Mucosa of rectum (tissue), 2 donors: ENCODE measurements around the gene CHST1.

Experiments
- H3K27ac ChIP-seq, 2 donors: one replicate each; pipeline ENCODE4 v1.7.0; 2013; ENCODE audit warnings: inconsistent platforms in 2 of 2, low read depth in 2 of 2, low read length in 2 of 2
- H3K27me3 ChIP-seq, 2 donors: one replicate each; pipeline ENCODE4 v1.7.0; 2013; ENCODE audit warnings: low read length in 2 of 2; ENCODE audit not compliant: control insufficient read depth in 2 of 2, insufficient read depth in 2 of 2
- H3K36me3 ChIP-seq, 2 donors: one replicate each; pipeline ENCODE4 v1.7.0; 2013; ENCODE audit warnings: low read length in 2 of 2; ENCODE audit not compliant: control insufficient read depth in 2 of 2, insufficient read depth in 2 of 2
- H3K4me1 ChIP-seq, 2 donors: one replicate each; pipeline ENCODE4 v1.7.0; 2013; ENCODE audit warnings: low read length in 2 of 2, mild to moderate bottlenecking in 1 of 2; ENCODE audit not compliant: control insufficient read depth in 2 of 2, insufficient read depth in 2 of 2
- H3K4me3 ChIP-seq, 2 donors: one replicate each; pipeline ENCODE4 v1.7.0; 2013; ENCODE audit warnings: low read length in 2 of 2
- H3K9ac ChIP-seq, 2 donors: one replicate each; pipeline ENCODE4 v1.7.0; 2013; ENCODE audit warnings: low read length in 2 of 2, low read depth in 1 of 2, mild to moderate bottlenecking in 1 of 2
- H3K9me3 ChIP-seq, 2 donors: one replicate each; pipeline ENCODE4 v1.7.0; 2013; ENCODE audit warnings: low read length in 2 of 2; ENCODE audit not compliant: control insufficient read depth in 2 of 2
- donor health status: healthy.
- donor health status: Normal muscosa, but diverticular disease.

Gene CHST1

DNA sequence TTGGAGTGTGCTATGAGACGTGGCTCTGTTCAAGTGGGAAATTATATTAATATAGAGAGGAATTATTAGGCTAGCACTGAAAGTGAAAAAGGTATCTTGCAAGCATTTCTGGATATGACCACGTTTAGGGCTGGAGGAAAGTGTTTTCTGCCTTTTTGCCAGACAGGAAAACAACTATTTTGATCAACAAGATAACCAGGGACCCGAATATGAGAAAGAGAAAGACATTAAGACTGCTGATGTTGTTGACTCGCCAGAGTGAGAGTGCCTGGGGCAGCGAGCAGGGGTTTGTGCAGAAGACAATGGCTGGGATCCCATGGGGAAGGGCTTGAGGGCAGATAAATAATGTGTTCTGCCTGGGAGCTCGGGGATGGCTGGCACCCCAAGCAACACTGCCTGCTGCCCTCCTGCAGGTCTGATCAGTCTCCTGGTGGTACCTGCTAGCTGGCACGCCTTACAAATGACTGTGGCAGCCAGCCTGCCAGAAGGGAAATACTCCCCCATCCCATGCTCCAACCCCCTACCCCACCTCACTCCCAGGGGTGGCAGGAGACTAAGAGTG lies 23.1 kb upstream of the CHST1 start:
- Histone ChIP-seq H3K9me3 (no peaks in the 10 kb centered on the region), H3K27me3 (peaks cover 0 to 3% of the 10 kb centered on the region in 2 donors), H3K36me3 (no peaks in the 10 kb centered on the region), H3K4me1 (no peaks in the 10 kb centered on the region), H3K9ac (no peak overlapping the region), H3K4me3 (no peak overlapping the region), H3K27ac (no peak overlapping the region)

DNA sequence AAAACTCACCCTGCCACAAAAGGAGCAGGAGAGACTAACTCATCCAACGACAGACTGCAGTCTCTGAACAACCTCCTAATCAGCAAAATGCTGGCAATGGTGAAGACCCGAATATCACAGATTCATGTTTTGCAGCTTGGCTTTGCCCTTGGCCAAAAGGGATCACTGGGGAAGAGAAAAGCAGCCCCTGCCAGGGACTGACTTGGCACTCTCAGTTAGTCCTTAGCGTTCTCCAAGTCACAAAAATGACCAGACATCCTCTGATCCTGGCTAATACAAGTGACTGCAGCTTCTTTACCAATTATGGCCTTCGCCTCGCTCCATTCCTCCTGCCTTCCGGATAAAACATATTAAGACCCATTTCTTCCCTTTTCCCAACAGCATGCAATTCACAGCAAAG lies 22.4 kb upstream of the CHST1 start:
- no peak overlapping the region for H3K9ac ChIP-seq
- H3K36me3 ChIP-seq = no peaks in the 10 kb centered on the region
- H3K4me3 ChIP-seq = no peak overlapping the region
- H3K4me1 ChIP-seq = no peaks in the 10 kb centered on the region
- no peak overlapping the region for H3K27ac ChIP-seq
- no peaks in the 10 kb centered on the region for H3K9me3 ChIP-seq
- H3K27me3 ChIP-seq = peaks cover 0 to 2% of the 10 kb centered on the region in 2 donors

- no peak overlapping the region for H3K9ac ChIP-seq
- H3K4me1 ChIP-seq = no peaks in the 10 kb centered on the region
- no peak overlapping the region for H3K27ac ChIP-seq
- no peak overlapping the region for H3K4me3 ChIP-seq
- no peaks in the 10 kb centered on the region for H3K9me3 ChIP-seq
- H3K36me3 ChIP-seq = no peaks in the 10 kb centered on the region
- H3K27me3 ChIP-seq = peaks cover 0 to 2% of the 10 kb centered on the region in 2 donors
Measured at GRCh38 chr11:45685964-45686537, 20.6 kb upstream of the CHST1 start.

- no peak overlapping the region for H3K4me3 ChIP-seq
Measured at GRCh38 chr11:45684440-45684839, 19.0 kb upstream of the CHST1 start.

GRCh38 chr11:45683271-45684058 lies 18.0 kb upstream of the CHST1 start:
- no peak overlapping the region for H3K27ac ChIP-seq
- H3K36me3 ChIP-seq = no peaks in the 10 kb centered on the region
- no peak overlapping the region for H3K4me3 ChIP-seq
- H3K4me1 ChIP-seq = no peaks in the 10 kb centered on the region
- no peak overlapping the region for H3K9ac ChIP-seq
- no peaks in the 10 kb centered on the region for H3K9me3 ChIP-seq
- no peaks in the 10 kb centered on the region for H3K27me3 ChIP-seq

More at GRCh38 chr11:45684440-45684839, 19.0 kb upstream of the CHST1 start:
- Histone ChIP-seq H3K27ac (no peak overlapping the region), H3K27me3 (peaks cover 0 to 2% of the 10 kb centered on the region in 2 donors), H3K4me1 (no peaks in the 10 kb centered on the region), H3K9me3 (no peaks in the 10 kb centered on the region), H3K9ac (no peak overlapping the region), H3K36me3 (no peaks in the 10 kb centered on the region)

DNA sequence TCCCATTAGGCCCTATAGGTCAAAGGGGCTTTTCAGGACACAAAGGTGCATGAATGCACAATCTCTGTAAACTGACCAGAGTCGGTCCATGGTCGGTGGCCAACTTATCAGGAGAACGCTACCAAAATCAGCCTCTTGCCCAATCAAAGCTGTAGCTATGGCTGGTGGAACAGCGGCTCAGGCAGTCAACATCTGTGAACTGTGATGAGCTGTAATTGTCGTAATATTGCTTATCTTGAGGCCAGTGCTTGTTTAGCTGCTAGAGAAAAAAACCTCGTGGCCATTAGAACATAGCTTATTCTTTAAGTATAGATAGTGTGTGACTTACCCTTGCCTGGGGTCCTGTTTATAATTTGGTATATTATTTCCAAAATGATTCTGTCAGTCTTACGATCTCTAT lies 14.4 kb upstream of the CHST1 start:
- Histone ChIP-seq H3K4me3 (no peak overlapping the region), H3K9me3 (no peaks in the 10 kb centered on the region), H3K27me3 (no peaks in the 10 kb centered on the region), H3K9ac (no peak overlapping the region), H3K36me3 (no peaks in the 10 kb centered on the region), H3K4me1 (no peaks in the 10 kb centered on the region), H3K27ac (no peak overlapping the region)

- no peaks in the 10 kb centered on the region for H3K4me1 ChIP-seq
Measured at GRCh38 chr11:45678976-45679375, 13.6 kb upstream of the CHST1 start.

DNA sequence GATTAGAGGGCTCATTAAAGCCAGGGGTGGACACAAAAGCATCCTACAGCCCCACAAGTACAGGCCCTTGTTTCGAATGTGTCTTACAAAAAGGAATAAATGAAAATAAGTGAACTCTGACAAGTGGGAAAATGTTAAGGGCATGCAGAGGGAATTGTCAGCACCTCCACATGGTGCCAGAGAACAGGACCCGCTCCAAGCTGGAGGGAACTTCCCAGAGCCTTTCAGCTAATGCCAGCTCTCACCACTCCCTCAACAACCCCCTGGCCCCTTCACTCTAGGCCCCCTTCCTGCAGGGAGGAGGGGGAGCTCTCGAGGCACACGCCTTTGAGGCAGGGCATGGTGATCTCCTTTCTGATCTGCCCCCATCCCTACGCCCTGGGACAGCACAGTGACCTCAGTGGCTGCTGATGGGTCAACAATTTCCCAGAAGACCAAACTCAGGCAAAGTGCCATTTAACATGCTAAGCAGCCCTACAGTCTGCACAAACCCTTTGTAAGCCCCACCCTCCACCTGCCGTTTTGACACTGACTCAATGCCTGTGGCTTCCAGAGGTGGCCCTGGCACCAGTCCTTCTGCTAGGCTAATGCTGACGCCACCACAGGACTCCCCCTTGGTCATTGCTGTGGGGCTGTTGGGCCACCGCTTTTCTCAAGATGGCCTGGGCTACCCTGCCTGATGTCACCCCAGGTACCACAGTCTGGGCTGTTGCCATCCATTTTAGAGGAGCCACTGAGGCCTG lies 12.5 kb upstream of the CHST1 start:
- Histone ChIP-seq H3K4me3 (no peak overlapping the region), H3K9me3 (no peaks in the 10 kb centered on the region), H3K27me3 (no peaks in the 10 kb centered on the region), H3K9ac (no peak overlapping the region), H3K27ac (no peak overlapping the region), H3K36me3 (no peaks in the 10 kb centered on the region), H3K4me1 (no peaks in the 10 kb centered on the region)

More at GRCh38 chr11:45678976-45679375, 13.6 kb upstream of the CHST1 start:
- Histone ChIP-seq H3K36me3 (no peaks in the 10 kb centered on the region), H3K9me3 (no peaks in the 10 kb centered on the region), H3K27ac (no peak overlapping the region), H3K27me3 (no peaks in the 10 kb centered on the region), H3K4me3 (no peak overlapping the region), H3K9ac (no peak overlapping the region)

DNA sequence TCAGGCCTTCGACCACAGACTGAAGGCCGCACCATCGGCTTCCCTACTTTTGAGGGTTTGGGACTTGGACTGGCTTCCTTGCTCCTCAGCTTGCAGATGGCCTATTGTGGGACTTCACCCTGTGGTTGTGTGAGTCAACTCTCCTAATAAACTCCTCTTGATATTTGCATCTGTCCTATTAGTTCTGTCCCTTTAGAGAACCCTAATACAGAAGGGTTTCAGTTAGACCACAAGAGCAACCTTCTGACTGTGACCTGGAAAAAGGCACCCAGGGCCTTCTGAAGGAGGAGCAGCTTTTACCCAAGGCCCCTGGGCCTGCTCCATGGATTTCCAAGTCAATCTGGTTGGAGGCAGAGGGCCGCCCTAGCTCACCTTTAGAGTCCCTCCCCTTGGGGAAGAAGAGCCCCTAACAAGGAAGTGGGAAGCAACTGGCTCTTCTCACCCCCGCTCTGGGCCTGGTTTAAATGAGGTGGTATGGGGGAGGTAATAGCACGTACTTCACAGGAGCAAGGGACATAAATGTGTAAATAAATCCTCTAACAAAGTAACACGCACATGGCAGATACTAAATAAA lies 11.2 kb upstream of the CHST1 start:
- no peak overlapping the region for H3K4me3 ChIP-seq

DNA sequence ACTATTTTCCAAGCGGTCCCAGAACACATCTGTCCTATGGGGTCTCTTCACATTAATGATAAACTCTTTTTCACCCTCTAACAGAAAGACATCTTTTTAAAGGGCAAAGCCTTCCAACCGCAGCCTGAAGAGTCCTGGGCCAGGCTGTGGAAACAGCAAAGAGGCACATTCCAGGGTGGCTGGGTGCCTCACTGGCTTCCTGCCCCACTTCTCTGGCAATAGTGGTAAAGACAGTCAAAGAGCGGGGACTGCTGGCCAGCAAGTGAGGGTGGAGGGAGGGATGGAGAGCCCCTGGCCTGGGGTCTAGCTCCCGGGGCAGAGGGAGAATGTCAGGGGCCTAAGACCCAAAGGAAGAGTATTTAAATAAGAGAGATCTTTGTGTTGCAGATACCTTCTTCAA lies 10.2 kb upstream of the CHST1 start:
- Histone ChIP-seq H3K36me3 (no peaks in the 10 kb centered on the region), H3K9ac (no peak overlapping the region), H3K9me3 (no peaks in the 10 kb centered on the region), H3K4me1 (no peaks in the 10 kb centered on the region), H3K4me3 (no peak overlapping the region), H3K27me3 (no peaks in the 10 kb centered on the region), H3K27ac (no peak overlapping the region)

More for the DNA sequence above, 11.2 kb upstream of the CHST1 start:
- H3K27ac ChIP-seq = no peak overlapping the region
- no peaks in the 10 kb centered on the region for H3K36me3 ChIP-seq
- H3K9ac ChIP-seq = no peak overlapping the region
- H3K9me3 ChIP-seq = no peaks in the 10 kb centered on the region
- H3K27me3 ChIP-seq = no peaks in the 10 kb centered on the region
- H3K4me1 ChIP-seq = no peaks in the 10 kb centered on the region
